GM10266 (cell line): ENCODE results near the gene TBC1D12.

Experiments
- DNase-seq: peaks from one replicate; pipeline ENCODE4 v3.0.0; 2012; ENCODE audit errors: extremely low spot score
- CTCF ChIP-seq: IDR thresholded peaks from 2 replicates; pipeline ENCODE4 v1.5.1; 2012; ENCODE audit warnings: mild to moderate bottlenecking, low read depth; ENCODE audit not compliant: control insufficient read depth, insufficient read depth; ENCODE audit errors: missing control alignments

Gene TBC1D12

GRCh38 chr10:94402204-94402842 is at the start of gene TBC1D12:
Gene TBC1D12 (plus strand): TSS chr10:94402541. CDS start chr10:94402614, 73 bp downstream.
- no peak for TF ChIP-seq CTCF
- peak; percentile 91 for DNase-seq

- TF ChIP-seq CTCF: no peak
- DNase-seq: no peak
These were observed 49.0 kb upstream of the TBC1D12 start for GRCh38 chr10:94353336-94353735.

DNA sequence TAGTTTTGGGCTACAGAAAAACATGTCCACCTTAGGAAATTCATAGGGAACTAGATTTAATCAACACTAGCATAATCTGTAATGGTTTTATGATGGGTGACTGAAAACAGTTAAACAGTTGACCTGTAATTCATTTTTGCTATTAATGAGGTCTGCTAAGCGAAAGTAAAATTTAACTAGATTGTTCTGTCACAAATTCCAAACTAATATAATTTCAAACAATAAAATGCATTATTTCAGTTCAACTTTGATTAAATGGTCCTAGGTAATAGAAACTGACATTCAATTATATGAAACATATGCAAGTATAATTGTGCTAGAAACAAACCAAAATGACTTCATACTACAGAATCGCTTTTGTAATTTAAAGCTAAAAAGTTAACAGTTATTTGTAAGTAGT is 46.5 kb upstream of the TBC1D12 start:
- no peak for DNase-seq
- TF ChIP-seq CTCF: no peak

DNA sequence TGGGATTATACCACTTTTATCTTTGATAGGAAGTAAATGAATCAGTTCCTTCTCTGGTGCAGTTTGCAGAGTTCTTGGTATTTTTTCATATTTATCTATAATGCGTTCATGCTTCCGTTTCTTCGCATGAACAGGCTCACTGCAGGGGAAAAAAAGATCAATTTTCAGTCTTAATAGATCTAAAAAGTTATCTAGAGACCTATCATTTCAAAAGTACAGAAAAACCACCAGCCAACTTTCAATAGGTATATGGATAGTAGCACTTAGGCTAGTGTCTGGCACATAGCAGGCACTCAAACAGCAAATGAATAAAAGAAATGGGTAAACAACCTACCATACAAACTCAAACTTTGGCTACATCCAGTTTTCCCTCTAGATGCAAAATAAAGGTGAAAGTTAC is 45.1 kb upstream of the TBC1D12 start:
- no peak for DNase-seq
- TF ChIP-seq CTCF: no peak

GRCh38 chr10:94358480-94358879 is 43.9 kb upstream of the TBC1D12 start:
- DNase-seq: no peak

GRCh38 chr10:94361171-94361794 is 41.1 kb upstream of the TBC1D12 start:
- no peak for TF ChIP-seq CTCF
- no peak for DNase-seq

More at GRCh38 chr10:94358480-94358879, 43.9 kb upstream of the TBC1D12 start:
- no peak for TF ChIP-seq CTCF
